Measurements from ENCODE around the gene TARBP1. TPM values are rescaled to one million over a fixed set of nuclear protein-coding genes. Genes with fewer than 3 reads are reported as not detected.
"Not testable (repeated sequence)": the region's sequence is repeated elsewhere in the genome, so short reads cannot be mapped to it uniquely, and the experiment has no call there.

The TARBP1 gene
- total RNA-seq, 6 donors from 2014 or later, result 17.6 to 51.2 (median 25.8) TPM

GRCh38 chr1:234400773-234401172, 78.2 kb downstream of the TARBP1 start:
- DNase-seq (no peak), ATAC-seq (ENCODE audit: low FRiP score in 2 of 2) (no peak)
- peaks cover 0 to 7% (median 0%) of the 10 kb centered on the region in 4 donors for H3K36me3 ChIP-seq
- H3K27ac ChIP-seq, result peak overlapping the region in 3 of 4 donors; percentile 4 to 61 (median 35)
- no peaks in the 10 kb centered on the region for H3K9me3 ChIP-seq
- peaks cover 0 to 9% (median 4%) of the 10 kb centered on the region in 4 donors for H3K4me1 ChIP-seq
- no peak overlapping the region for H3K4me3 ChIP-seq
- no peaks in the 10 kb centered on the region for H3K27me3 ChIP-seq
- TF ChIP-seq, protein P1, sequence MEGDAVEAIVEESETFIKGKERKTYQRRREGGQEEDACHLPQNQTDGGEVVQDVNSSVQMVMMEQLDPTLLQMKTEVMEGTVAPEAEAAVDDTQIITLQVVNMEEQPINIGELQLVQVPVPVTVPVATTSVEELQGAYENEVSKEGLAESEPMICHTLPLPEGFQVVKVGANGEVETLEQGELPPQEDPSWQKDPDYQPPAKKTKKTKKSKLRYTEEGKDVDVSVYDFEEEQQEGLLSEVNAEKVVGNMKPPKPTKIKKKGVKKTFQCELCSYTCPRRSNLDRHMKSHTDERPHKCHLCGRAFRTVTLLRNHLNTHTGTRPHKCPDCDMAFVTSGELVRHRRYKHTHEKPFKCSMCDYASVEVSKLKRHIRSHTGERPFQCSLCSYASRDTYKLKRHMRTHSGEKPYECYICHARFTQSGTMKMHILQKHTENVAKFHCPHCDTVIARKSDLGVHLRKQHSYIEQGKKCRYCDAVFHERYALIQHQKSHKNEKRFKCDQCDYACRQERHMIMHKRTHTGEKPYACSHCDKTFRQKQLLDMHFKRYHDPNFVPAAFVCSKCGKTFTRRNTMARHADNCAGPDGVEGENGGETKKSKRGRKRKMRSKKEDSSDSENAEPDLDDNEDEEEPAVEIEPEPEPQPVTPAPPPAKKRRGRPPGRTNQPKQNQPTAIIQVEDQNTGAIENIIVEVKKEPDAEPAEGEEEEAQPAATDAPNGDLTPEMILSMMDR (IDR thresholded peaks at IDR 0.05), result no peak
- no peak for TF ChIP-seq EP300 (IDR thresholded peaks at IDR 0.05)
- no peak for TF ChIP-seq POLR2A (IDR thresholded peaks at IDR 0.05)
- TF ChIP-seq POLR2AphosphoS5 (IDR thresholded peaks at IDR 0.05), result no peak

DNA sequence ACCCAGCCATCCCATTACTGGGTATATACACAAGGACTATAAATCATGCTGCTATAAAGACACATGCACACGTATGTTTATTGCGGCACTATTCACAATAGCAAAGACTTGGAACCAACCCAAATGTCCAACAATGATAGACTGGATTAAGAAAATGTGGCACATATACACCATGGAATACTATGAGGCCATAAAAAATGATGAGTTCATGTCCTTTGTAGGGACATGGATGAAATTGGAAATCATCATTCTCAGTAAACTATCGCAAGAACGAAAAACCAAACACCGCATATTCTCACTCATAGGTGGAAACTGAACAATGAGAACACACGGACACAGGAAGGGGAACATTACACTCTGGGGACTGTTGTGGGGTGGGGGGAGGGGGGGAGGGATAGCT, 79.5 kb downstream of the TARBP1 start:
- peak overlapping the region in 2 of 4 donors; percentile 43 for H3K27ac ChIP-seq
- H3K9me3 ChIP-seq; ATAC-seq (ENCODE audit: low FRiP score in 2 of 2); H3K36me3 ChIP-seq; H3K4me1 ChIP-seq; DNase-seq; H3K4me3 ChIP-seq; H3K27me3 ChIP-seq: not testable (repeated sequence)
- 81 to 94% methylated on average over 6 of the region's 6 CpGs for WGBS, 2 donors

- Histone ChIP-seq H3K27ac (peak overlapping the region in 2 of 4 donors; percentile 43), H3K9me3 (no peaks in the 10 kb centered on the region), H3K27me3 (no peaks in the 10 kb centered on the region), H3K36me3 (no peaks in the 10 kb centered on the region), H3K4me3 (peak overlapping the region in 2 of 4 donors; percentile 18), H3K4me1 (peaks cover 0 to 9% (median 4%) of the 10 kb centered on the region in 4 donors)
- WGBS, 2 donors, result 61 to 62% methylated on average over 8 of the region's 8 CpGs
- TF ChIP-seq EP300 (IDR thresholded peaks at IDR 0.05) (no peak), POLR2A (IDR thresholded peaks at IDR 0.05) (no peak), POLR2AphosphoS5 (IDR thresholded peaks at IDR 0.05) (no peak)
- TF ChIP-seq, protein P1 (IDR thresholded peaks at IDR 0.05), result no peak
- ATAC-seq (ENCODE audit: low FRiP score in 2 of 2) (peak in 1 of 2 donors; percentile 75), DNase-seq (no peak)
Measured at GRCh38 chr1:234398849-234399381, 80.1 kb downstream of the TARBP1 start.

GRCh38 chr1:234397732-234398131, 81.2 kb downstream of the TARBP1 start:
- H3K36me3 ChIP-seq, result peaks cover 0 to 10% (median 7%) of the 10 kb centered on the region in 4 donors
- ATAC-seq (ENCODE audit: low FRiP score in 2 of 2) (no peak), DNase-seq (no peak)
- no peaks in the 10 kb centered on the region for H3K27me3 ChIP-seq
- H3K4me3 ChIP-seq, result no peak overlapping the region
- H3K9me3 ChIP-seq, result no peaks in the 10 kb centered on the region
- peaks cover 0 to 9% (median 4%) of the 10 kb centered on the region in 4 donors for H3K4me1 ChIP-seq
- no peak overlapping the region for H3K27ac ChIP-seq
- 47 to 88% methylated on average over 3 to 4 of the region's 5 CpGs for WGBS, 2 donors
- TF ChIP-seq, protein P1 (IDR thresholded peaks at IDR 0.05), result no peak
- TF ChIP-seq POLR2AphosphoS5 (IDR thresholded peaks at IDR 0.05) (no peak), POLR2A (IDR thresholded peaks at IDR 0.05) (no peak)

GRCh38 chr1:234396871-234397270, 82.1 kb downstream of the TARBP1 start:
- TF ChIP-seq, protein P1 (IDR thresholded peaks at IDR 0.05), result no peak
- peaks cover 0 to 9% (median 4%) of the 10 kb centered on the region in 4 donors for H3K4me1 ChIP-seq
- peaks cover 0 to 17% (median 11%) of the 10 kb centered on the region in 4 donors for H3K36me3 ChIP-seq
- no peaks in the 10 kb centered on the region for H3K27me3 ChIP-seq
- 82 to 84% methylated on average over 6 of the region's 6 CpGs for WGBS, 2 donors
- ATAC-seq (ENCODE audit: low FRiP score in 2 of 2) (no peak), DNase-seq (no peak)
- H3K4me3 ChIP-seq, result no peak overlapping the region
- no peaks in the 10 kb centered on the region for H3K9me3 ChIP-seq
- no peak overlapping the region for H3K27ac ChIP-seq
